Bronchial epithelial cell (primary cell): ENCODE data around the gene SLC35F3. TPM values are rescaled to one million over a fixed set of nuclear protein-coding genes. Genes with fewer than 3 reads are reported as not detected.
A peak's percentile ranks its signal among the peaks of the same experiment; 100 is the strongest.
"Not testable (repeated sequence)": the region's sequence is repeated elsewhere in the genome, so short reads cannot be mapped to it uniquely, and the experiment has no call there.

ENCODE experiments used
- DNase-seq: peaks from one replicate; pipeline ENCODE4 v3.0.0-alpha.2; 2010; ENCODE audit warnings: low read depth
- FAIRE-seq: peaks from 2 replicates; lab custom pipeline; 2011; peaks lifted over from hg19 to GRCh38; lab: Jason Lieb, UNC
- H3K27me3 ChIP-seq: 2 replicates; pipeline ENCODE4 v1.5.1; 2011; ENCODE audit warnings: low read length; ENCODE audit not compliant: control insufficient read depth, insufficient read depth
- H3K36me3 ChIP-seq: 2 replicates; pipeline ENCODE4 v1.5.1; 2011; ENCODE audit warnings: low read length; ENCODE audit not compliant: control insufficient read depth, insufficient read depth
- H3K4me3 ChIP-seq: 2 replicates; pipeline ENCODE4 v1.5.1; 2011; ENCODE audit warnings: mild to moderate bottlenecking, low read depth, low read length, control low read depth
- CTCF ChIP-seq: IDR thresholded peaks from 2 replicates; pipeline ENCODE4 v1.5.1; 2011; ENCODE audit warnings: mild to moderate bottlenecking, moderate library complexity, low read length, control low read depth, inconsistent platforms; ENCODE audit not compliant: insufficient read depth, severe bottlenecking
- total RNA-seq: library from RNA; depleted of rRNA; stranded (reverse); fragments of >200 nt; gene quantifications from 2 replicates; pipeline ENCODE4 v1.2.1, GENCODE V29; 2014

Gene SLC35F3
- total RNA-seq, 1 donor from 2014 or later, result 0.79 TPM

DNA sequence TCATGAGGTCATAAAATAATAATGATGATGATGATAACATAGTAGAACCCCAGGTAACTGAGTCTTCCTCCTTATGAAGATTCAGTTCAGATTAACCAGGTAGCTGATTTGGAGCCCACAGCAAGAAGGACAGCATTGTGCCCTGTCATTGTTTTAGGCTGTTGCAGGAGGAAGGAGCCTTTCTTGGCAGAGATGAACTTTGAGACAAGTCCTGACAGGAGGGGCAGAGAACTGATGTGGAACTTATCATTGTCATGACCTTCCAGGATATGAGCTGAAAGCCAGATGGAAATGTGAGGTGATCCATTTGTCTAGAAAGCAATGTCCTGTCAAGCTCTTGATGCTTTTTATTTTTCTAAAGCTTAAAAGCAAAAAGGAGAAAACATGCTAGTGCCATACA is 336.2 kb downstream of the SLC35F3 start:
- Histone ChIP-seq H3K27me3 (no peaks in the 10 kb centered on the region), H3K36me3 (no peaks in the 10 kb centered on the region), H3K4me3 (no peak overlapping the region)
- DNase-seq (peak; percentile 73), FAIRE-seq (no peak)
- TF ChIP-seq CTCF, result no peak

DNA sequence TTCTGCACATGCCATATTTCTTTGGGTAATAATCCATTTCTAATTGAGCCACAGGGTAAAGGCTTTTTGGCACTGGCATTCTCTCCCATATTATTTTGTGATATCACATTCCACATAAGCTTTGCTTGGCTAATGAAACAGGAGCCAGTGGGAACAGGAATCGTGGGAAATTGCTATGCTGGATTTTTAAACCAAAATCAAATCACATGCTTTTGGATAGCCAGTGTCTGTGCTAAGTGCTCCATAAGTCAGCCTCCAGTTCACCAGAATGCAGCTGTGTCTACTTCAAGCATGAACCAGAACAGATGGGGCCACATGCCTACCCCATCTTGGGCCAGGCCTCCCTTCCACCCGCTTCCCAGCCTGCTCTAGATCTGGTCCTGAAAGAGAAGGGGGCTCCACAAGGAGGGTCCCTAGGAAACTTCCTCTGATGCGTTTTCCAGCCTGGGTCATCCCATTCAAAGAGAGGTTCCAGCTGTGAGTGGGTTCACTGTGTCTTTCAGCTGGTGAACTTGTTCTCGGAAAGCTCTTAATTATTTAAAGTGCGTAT is 337.5 kb downstream of the SLC35F3 start:
- no peaks in the 10 kb centered on the region for H3K36me3 ChIP-seq
- DNase-seq, result no peak
- no peak for FAIRE-seq
- H3K27me3 ChIP-seq, result no peaks in the 10 kb centered on the region
- H3K4me3 ChIP-seq, result no peak overlapping the region
- no peak for TF ChIP-seq CTCF

- FAIRE-seq (no peak), DNase-seq (no peak)
- no peak overlapping the region for H3K4me3 ChIP-seq
- no peak for TF ChIP-seq CTCF
- H3K27me3 ChIP-seq, result no peaks in the 10 kb centered on the region
- no peaks in the 10 kb centered on the region for H3K36me3 ChIP-seq
Observed at GRCh38 chr1:234243521-234244260, 339.2 kb downstream of the SLC35F3 start.

- DNase-seq (no peak), FAIRE-seq (no peak)
- TF ChIP-seq CTCF, result no peak
- H3K36me3 ChIP-seq, result no peaks in the 10 kb centered on the region
- no peaks in the 10 kb centered on the region for H3K27me3 ChIP-seq
- no peak overlapping the region for H3K4me3 ChIP-seq
Observed at GRCh38 chr1:234244482-234244881, 340.0 kb downstream of the SLC35F3 start.

DNA sequence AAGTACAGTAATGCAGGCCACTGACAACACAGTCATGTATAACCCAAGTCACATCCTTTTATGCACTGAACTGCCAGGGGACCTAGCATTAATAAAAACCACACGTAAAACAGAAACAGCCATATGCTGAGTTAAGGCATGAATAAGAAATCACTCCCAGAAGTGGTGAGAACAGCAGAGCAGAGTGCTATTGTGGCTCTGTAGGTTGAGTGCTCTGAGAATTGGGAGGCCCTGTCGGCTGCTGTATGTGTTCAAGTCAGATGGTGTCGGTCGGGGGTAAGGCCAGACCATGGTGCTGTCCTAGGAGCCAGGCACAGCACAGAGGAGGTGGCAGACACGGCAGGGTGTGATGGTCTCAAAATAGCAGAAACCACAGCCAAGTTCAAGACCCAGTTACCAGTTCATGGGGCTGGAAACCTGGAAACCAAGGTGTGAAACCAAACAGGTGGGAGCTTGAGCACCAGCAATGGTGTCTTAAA is 342.2 kb downstream of the SLC35F3 start:
- Histone ChIP-seq H3K4me3 (no peak overlapping the region), H3K36me3 (no peaks in the 10 kb centered on the region), H3K27me3 (no peaks in the 10 kb centered on the region)
- no peak for TF ChIP-seq CTCF
- DNase-seq, result no peak
- no peak for FAIRE-seq

- not testable (repeated sequence) for H3K36me3 ChIP-seq, DNase-seq, H3K4me3 ChIP-seq, H3K27me3 ChIP-seq
- peak; percentile 100 for FAIRE-seq
Observed at GRCh38 chr1:234247746-234248145, 343.3 kb downstream of the SLC35F3 start.
